Glomerular visceral epithelial cell (primary cell): ENCODE measurements around the gene TMEM135.
"Not testable (repeated sequence)": the region's sequence is repeated elsewhere in the genome, so short reads cannot be mapped to it uniquely, and the experiment has no call there.

Experiments used
- DNase-seq: peaks from one replicate; pipeline ENCODE4 v3.0.0-alpha.2; 2016; ENCODE audit errors: extremely low spot score

Gene TMEM135

DNA sequence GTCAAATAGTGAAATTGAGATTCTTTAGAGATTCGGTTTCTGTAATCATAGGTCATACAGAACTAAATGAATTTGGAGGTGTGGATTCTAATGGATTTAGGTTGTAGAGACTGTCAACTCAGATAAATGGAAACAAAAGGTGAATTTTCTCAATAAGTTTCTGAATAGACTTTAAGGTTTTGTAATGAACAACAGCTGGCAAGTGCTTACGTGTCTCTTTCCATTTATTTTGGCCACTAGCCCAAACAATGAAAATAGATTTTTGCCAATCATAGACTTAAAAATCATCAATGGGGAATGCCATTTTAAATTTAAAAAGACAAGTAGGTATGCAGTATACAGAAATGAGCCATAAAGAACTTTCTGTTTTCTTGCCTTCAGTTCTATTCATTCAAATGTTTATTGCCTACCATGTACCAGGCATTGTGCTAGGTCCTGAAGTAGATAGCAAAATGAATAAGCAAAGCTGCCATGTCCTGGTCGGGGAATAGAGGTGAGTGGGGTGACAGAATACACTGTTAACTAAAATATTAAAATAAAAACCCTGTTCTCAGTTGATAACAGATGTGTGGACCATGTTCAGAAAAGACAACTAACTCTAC, 16.9 kb upstream of the TMEM135 start:
- no peak for DNase-seq

DNA sequence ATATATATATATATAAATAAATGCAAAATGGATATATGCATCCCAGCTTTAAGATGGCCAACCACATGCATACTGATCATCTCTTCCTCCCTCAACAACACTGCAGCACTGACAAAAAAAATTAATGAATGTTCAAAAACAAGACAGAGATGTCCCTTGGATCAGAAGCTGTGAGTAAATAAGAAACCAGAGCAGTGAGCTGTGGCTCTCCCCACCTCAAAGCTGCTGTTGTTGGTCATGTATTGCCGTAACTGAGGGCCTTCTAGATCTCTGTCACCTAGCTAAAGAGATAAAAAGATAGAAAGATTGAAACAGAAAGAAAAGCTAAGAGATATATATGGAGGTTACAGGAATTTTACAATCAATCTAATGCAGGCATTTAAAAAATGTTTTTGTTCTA, 15.5 kb upstream of the TMEM135 start:
- DNase-seq: no peak

DNA sequence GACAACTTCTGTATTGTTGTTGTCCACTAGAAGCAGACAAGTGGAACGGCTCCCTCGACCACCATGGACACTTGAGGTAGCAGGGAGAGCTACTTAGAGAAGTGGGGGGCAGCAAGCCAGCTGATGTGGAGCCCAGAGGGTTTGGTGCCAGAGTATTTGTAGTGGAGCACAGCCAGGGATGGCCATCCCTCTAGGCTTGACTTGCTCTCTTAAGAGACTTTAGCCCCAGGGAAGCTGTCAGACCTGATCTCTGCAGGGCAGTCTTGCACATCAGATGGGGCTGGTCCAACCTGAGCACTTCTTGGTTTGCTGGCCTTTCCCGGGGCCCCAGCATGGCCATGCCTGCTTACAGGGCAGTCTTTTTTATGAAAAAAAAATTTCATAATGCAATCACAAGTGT, 15.0 kb upstream of the TMEM135 start:
- no peak for DNase-seq

DNA sequence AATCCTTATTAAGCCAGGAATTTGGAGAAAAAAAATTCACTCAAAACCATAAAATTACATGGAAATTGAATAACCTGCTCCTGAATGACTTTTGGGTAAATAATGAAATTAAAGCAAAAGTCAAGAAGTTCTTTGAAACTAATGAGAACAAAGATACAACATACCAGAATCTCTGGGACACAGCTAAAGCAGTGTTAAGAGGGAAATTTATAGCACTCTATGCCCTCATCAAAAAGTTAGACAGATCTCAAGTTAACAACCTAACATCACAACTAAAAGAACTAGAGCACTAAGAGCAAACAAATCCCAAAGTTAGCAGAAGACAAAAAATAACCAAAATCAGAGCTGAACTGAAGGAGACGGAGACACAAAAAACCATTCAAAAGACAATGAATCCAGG, 11.3 kb upstream of the TMEM135 start:
- not testable (repeated sequence) for DNase-seq

DNA sequence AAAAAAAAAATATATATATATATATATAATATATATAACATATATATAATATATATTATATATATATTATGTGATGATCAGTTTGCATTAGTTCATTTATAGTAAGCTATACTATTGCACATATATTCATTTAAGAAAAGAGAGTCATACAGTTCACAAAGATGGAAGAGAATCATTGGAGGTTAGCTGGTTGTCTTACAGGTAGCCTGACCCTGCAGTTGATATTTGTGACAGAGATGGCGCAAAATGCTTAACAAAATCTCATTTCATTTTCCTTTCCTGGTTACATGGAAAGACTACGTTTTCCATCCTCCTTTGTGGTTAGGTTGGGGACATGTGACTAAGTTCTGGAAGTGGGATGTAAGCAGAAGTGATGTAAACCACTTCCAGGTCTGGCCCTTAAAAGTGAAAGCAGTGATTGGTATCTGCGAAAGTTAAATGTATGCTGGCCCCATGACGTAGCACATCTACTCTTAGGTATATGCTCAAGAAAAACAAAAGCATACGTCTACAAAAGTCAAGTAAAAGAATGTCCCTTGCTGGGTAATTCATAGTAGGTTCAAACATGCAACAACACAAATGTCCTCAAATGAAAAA, 7.2 kb upstream of the TMEM135 start:
- no peak for DNase-seq

DNA sequence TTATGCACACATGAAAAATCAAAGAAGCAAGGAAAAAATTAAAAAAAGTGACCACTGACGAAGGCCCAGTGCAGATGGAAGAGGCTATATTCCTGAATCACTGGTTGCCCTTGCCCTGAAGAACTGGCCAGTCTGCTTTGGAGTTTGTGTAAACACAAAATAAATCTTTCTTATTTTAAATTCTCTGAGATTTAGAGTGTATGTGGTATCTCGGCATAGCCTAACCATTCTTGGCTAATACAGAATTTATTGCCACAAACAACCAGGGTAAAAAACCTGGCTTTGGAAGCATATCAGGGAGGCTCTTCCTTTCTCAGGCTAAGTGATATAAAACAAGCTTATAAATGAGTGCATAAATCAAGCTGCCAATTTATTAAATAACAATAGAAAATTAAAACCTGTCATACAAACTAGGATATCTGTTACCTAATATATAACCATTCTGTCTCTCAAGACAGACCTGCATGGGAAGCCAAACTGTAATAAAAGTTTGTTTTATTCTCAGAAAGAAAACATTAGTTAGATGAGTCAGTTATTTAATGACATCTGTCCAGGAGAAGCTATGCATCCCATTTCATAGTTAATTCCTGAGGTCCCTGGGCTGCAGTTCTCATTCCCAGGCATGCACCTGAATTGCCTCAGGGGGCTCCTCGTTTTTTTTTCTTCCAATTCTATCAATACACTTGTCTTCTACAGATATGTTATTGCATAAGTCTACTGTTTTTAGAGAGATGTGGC, 6.1 kb upstream of the TMEM135 start:
- no peak for DNase-seq

DNA sequence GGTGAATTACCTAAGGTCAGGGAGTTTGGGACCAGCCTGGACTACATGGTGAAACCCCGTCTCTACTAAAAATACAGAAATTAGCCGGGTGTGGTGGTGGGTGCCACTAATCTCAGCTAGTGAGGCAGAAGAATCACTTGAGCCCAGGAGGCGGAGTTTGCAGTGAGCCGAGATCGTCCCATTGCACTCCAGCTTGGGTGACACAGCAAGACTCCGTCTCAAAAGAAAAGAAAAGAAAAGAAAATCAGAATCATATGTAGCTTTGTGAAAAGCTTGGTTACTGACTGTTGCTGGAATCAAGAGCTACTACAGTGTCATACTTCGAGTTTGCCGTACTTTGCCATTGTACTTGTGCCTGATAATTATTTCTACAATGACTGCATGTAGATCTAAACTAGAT, 4.2 kb upstream of the TMEM135 start:
- DNase-seq: no peak

DNA sequence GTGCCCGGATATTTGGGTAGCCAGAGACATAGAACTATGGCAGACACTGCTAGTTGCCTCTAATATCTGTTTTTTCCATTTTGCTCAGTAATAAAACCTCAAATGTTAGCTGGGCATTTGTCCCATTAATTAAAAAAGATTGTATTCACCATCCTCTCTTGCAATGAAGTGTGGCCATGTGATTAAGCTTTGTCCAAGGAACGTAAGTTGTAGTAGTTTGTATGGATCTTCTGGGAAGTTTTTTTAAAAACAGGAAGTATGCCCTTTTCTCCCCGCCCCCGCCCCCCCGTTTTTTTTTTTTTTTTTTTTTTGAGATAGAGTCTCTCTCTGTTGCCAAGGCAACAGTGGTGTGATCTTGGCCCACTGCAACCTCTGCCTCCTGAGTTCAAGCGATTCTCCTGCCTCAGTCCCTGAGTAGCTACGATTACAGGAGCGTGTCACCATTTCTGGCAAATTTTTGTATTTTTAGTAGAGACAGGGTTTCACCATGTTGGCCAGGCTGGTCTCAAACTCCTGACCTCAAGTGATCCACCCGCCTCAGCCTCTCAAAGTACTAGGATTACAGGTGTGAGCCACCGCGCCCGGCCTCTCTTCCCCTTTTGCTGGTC, 1.7 kb upstream of the TMEM135 start:
- DNase-seq: no peak

DNA sequence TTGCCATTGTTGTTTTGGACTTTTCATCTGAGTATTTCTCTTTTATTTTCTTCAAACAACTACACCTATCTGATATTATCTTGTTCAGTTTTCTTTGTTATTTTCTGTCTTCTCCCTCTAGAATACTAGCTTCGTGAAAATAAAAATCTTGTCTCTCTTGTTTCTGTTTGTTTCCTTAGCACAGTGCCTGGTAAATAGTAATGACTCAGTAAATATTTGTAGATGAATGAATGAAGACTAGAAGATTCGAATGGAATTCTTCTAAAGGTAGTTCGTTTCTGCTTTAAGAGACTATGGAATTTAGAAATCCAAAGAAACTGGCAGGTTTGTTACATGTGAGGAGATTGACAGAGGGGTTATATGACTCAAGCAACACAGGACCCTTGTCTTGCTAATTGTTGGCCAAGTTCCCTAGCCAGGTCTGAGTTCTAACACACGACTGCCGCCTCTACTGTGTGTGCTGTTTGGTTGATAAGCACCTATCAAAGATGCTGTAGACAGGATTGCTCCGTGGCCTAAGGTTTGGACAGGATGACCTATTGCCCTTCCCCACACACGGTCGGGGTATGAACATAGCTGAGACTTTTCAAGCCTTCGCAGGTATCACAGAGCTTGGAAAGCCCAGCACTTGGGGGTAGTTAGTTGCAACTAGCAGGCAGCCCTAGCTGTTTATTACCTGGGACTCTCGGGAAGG, 831 bp upstream of the TMEM135 start:
- no peak for DNase-seq

DNA sequence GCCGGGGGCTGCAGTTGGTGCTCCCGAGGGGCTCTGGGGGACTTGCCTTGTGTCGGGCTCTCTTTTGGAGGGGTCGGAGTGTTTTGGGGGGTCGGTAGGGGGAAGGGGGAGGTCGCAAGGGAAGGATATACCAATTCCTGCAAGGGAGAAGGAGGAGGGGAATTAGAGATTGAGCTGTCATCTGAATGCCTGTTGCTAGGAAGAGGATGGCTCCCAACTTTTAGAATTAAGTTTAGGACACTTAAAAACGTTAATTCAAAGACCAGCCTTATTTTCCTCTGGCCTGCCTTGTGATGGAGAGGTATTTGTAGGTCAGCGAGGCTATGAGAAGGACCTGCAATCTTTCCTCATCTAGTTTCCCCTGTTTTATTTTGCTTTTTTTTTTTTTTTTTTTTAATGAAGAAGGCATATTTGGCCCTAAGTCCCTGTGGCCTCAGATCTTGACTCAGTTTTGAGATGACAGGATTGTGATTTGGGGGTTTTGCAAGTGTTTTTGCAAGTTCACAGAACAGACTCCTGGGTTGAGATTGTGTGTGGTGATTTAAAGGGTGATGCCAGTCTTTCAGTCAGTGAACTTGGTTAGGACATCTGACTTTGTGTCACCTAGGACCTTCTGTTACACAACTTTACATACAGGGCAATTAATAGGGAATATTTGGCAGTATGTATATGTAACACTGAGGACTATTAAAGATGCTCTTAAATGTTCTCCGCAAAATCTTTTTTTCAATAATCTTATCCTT, 672 bp downstream of the TMEM135 start:
- peak; percentile 2 for DNase-seq

DNA sequence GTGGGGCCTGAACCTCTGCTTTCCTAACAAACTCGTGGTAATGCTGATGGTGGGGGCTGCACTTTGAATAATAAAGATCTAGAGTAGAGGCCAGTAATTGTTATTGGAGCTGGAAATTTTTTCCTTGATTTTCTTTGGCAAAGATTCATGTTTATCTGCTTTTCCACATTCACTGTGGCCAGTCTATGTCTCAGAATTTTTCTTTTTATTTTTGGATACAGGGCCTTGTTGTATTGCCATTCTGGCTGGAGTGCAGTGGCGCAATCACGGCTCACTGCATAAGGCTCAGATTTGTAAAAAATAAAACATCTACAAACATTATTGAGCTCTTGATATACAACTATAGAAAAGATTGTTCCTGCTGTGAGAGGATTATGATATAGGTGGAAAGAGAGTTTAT, 1.6 kb downstream of the TMEM135 start:
- DNase-seq: no peak

DNA sequence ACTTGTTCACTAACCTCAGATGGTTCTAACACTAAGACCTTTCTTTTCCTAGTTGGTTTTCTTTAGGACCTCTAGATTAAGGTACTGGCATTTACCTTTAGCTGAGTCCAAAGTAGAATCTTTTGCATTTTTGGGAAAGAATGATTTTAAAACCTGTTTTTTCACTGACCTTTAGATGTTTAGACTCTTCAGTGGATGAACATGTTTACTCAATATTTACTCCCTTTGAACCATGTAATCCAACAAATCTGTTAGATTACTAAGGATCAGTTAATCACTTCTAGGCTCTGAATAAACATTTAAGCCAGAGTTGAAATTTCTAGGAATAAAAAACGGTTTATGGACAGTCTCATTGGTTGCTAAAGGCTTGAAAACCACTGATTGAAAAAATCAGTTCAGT, 6.2 kb downstream of the TMEM135 start:
- no peak for DNase-seq

DNA sequence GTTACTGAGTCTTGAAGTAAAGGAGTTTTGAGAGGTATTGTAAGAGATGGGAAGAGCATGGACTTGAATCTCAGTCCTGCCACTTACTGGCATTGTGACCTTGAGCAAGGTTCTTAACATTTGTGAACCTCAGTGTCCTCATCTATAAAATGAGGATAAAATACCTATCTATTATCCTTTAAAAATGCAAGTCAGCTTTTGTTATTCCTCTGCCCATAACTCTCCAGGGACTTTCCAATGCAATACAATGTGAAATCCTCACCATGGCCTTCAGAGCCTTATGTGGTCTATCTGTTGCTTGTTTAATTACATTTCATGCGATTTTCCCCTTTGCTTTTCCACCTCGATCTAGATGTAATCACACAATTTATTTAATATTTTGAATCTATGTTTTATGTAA, 9.1 kb downstream of the TMEM135 start:
- DNase-seq: no peak

DNA sequence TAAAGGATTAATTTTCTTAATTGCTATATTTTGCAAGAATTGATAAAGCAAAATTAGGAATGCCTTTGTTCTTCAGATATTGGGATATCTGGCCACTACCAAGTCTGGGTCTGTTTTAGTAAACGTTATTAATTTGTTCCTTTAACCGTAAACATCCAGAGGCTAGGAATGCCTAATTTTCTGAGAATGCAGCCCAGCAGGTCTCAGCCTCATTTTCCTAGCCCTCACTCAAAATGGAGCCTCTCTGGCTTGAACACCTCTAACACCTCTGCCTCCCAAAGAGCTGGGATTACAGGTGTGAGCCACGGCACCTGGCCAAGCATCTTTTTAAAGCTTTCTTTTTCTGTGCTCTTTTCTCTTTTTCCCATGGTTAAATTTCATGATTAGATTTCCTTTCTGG, 18.4 kb downstream of the TMEM135 start:
- no peak for DNase-seq

DNA sequence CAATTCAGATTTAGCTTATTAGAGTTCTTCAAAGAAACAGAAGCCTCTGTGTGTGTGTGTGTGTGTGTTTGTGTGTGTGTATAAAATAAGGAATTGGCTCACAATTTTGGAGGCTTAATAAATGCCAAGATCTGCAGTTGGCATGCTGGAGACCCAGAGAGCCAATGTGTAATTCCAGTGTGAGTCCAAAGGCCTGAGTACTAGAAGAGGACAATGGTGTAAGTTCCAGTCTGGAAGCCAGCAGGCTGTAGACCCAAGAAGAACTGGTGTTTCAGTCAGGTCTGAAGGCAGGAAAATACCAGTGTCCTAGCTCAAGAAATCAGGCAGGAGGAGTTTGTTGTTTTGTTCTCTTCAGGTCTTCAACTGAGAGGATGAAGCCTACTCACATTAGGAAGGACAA, 20.0 kb downstream of the TMEM135 start:
- DNase-seq: no peak

DNA sequence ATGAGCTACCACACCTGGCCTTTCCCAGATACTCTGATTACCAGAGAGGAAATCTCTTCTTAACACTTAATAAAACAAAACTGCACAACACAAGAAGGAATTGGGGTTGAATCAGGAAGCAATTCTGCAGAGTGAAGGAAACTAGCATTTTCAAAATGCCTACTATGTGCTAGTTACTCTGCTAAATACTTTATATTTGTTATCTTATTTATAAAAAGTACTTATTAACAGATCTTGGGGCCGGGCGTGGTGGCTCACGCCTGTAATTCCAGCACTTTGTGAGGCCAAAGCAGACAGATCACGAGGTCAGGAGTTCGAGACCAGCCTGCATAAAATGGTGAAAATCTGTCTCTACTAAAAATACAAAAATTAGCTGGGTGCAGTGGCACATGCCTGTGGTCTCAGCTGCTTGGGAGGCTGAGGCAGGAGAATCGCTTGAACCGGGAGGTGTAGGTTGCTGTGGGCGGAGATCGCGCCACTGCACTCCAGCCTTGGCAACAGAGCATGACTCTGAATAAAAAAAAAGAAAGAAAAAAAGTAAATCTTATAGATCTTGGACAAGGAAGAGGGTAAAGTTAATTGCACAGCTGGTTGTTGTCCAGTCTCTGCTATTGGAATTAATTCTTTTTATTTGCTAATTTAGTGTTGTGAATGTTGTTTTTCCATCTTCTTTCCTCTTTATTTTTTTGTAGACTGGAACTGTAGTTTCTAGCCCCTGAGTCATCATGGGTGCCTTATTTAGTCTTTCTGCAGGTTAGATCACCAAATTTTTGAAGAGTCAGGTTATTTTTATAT, 22.1 kb downstream of the TMEM135 start:
- DNase-seq: no peak

DNA sequence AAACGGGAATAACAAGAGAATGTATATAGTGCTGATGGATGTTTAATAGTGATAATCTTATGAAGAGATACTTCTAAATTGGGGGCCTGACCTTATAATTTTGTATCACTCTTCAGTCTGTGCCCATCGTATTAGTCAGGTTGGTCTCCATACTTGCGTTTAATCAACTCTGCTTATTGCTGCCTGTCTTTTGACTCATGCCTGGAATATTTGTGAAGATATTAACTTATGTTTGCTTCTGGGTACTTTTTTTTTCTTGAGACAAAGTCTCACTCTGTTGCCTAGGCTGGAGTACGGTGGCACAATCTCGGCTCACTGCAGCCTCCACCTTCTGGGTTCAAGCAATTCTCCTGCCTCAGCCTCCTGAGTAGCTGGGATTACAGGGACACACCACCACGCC, 24.0 kb downstream of the TMEM135 start:
- DNase-seq: no peak

DNA sequence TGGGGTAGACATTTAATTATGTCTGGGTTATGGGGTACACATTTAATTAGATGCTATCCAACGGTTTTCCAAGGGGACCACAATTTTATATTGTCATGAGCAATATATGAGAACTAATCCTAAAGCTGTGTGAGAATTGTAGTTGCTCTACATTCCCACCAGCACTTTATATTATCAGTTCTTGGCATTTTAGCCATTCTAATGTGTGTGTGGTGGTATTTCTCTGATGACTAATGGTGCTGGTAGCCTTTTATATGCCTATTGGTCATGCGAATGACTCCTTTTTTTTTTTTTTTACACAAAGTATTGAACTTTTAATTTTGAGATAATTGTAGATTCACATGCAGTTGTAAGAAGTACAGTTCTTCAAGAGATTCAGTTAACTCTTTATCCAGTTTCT, 26.2 kb downstream of the TMEM135 start:
- no peak for DNase-seq

DNA sequence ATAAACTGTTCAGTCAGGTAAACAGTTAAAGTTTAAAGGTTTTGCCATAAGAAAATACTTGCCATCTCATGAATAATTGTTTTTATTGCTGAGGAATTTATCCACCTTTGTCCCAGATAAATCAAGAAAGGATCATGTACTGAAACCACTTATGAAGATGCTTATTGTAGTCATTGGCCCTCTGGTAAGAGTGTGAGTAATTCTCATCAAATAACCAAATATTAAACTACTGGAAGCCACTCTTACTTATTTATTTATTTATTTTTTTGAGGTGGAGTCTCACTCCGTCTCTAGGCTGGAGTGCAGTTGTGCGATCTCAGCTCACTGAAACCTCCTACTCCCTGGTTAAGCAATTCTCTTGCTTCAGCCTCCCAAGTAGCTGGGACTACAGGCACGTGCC, 35.1 kb downstream of the TMEM135 start:
- DNase-seq: no peak

DNA sequence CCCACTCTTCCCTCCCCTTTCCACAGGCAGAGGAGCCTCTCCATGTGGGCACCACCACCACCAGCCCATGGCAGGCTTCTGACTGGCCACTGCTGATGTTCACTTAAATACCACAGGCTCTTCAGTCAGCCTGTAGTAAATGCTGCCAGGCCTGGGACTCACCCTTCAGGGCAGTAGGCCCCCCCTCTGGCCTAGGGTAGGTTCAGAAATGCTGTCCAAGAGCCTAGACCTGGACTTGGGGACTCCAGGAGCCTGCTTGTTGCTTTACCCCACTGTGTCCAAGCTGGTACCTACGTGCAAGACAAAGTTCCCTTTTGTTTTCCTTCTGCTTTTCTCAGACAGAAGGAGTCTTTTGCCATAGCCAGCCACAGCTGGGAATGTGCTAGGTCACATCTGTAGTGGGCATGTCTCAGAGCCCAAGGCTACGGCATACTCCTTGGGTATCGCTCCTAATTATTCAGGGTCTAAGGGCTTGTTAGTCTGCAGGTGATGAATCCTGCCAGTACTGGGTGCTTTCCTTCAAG, 38.6 kb downstream of the TMEM135 start:
- DNase-seq: no peak
